ENCODE results near the gene RABEPK. TPM values are rescaled to one million over a fixed set of nuclear protein-coding genes. Genes with fewer than 3 reads are reported as not detected.
"Not testable (repeated sequence)": the region's sequence is repeated elsewhere in the genome, so short reads cannot be mapped to it uniquely, and the experiment has no call there.

The RABEPK gene
- total and polyA plus RNA-seq, 5 donors: 8.8 to 12.7 (median 11.7) TPM

DNA sequence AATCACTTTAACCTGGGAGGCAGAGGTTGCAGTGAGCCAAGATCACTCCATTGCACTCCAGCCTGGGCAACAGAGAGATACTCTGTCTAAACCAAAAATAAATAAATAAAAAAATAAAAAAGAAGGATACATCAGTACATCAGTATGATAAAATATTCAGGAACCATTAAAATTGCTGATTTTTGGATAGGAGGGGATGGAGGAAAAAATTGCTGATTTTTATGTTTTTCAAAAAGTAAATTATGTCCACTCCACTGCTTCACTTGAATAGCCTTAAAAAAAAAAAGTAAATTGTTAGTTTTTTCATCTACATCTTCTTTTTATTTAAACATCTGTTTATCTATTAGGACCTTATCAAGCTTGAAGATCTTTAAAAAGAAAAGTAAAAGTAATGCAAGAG, 53.9 kb downstream of the RABEPK start:
- intact Hi-C loops (cut with DNase I): loop anchor here in 1 of 4 donors (10.0 kb wide), 1 partner anchor 121 kb away; no protein-coding TSS in a partner anchor
- no peak for ATAC-seq

DNA sequence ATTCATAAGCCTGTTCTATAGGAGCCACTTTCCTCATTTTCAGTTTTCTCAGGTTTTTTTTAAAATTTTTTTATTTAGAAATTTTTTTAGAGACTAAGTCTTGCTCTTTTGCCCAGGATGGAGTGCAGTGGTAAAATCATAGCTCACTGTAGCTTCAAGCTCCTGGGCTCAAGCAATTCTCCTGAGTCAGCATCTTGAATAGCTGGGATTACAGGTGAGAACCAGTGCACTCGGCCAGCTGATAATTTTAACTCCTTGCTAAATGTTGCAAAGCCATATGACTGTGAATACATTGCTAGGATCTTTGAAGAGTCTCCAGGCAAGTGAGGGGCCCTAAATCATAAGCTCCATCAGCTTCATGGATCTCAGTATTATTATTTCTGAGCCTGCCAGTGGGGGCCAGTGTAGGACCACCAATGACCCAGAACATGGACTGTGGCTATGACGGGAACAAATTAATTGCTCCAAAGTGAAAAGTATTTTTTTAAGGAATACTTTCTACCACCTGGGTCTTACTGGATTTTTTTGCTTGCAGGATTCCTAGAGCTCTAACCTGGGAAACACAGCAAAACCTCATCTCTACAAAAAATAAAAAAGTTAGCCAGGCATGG, 55.5 kb downstream of the RABEPK start:
- Histone ChIP-seq H3K4me1 (ENCODE audit: control insufficient read depth, insufficient read depth, low read length) (no peaks in the 10 kb centered on the region), H3K27ac (ENCODE audit: low read length) (no peak overlapping the region), H3K4me3 (ENCODE audit: low read length) (no peak overlapping the region), H3K27me3 (ENCODE audit: control insufficient read depth, insufficient read depth) (no peaks in the 10 kb centered on the region), H3K9me3 (ENCODE audit: control insufficient read depth, low read length) (no peaks in the 10 kb centered on the region)
- 22% methylated on average over 2 of the region's 2 CpGs for WGBS
- DNase-seq (no peak), ATAC-seq (peak in 1 of 2 donors; percentile 36)
- intact Hi-C loops (cut with DNase I): loop anchor here in 2 of 4 donors (5.0 to 10.0 kb wide), 2 partner anchors 116 to 119 kb away; no protein-coding TSS in a partner anchor

More for the DNA sequence above, 53.9 kb downstream of the RABEPK start:
- no peak overlapping the region for H3K4me3 ChIP-seq (ENCODE audit: low read length)
- no peak for DNase-seq
- H3K9me3 ChIP-seq (ENCODE audit: control insufficient read depth, low read length): no peaks in the 10 kb centered on the region
- H3K27ac ChIP-seq (ENCODE audit: low read length): no peak overlapping the region
- H3K27me3 ChIP-seq (ENCODE audit: control insufficient read depth, insufficient read depth): no peaks in the 10 kb centered on the region
- H3K4me1 ChIP-seq (ENCODE audit: control insufficient read depth, insufficient read depth, low read length): no peaks in the 10 kb centered on the region

DNA sequence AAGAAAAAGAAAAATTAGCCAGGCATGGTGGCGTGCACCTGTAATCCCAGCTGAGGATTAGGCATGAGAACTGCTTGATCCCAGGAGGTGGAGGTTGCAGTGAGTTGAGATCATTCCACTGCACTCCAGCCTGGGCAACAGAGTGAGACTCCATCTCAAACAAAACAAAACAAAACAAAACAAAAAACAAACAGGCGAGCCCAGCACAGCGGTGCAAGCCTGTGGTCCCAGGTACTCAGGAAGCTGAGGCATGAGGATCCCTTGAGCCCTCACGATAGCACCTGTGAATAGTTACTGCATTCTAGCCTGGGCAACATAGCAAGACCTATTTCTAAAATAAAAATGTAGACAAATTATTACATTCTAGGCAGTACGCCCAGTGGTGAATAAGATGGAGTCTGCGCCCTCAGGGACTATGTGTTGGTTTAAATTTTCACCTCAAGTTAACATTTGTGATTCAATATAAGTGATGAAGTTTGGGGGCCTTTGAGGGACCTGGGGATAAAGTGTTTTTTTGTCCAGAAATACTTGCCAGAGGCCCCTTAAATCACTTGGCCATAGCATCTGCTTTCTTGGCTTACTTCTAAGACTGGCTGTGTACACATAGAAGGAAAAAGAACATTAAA, 57.9 kb downstream of the RABEPK start:
- H3K27ac ChIP-seq (ENCODE audit: low read length): no peak overlapping the region
- DNase-seq (no peak), ATAC-seq (no peak)
- WGBS: 89% methylated on average over 6 of the region's 6 CpGs
- H3K27me3 ChIP-seq (ENCODE audit: control insufficient read depth, insufficient read depth): no peaks in the 10 kb centered on the region
- no peaks in the 10 kb centered on the region for H3K9me3 ChIP-seq (ENCODE audit: control insufficient read depth, low read length)
- intact Hi-C loops (cut with DNase I): loop anchor here in 2 of 4 donors (5.0 to 10.0 kb wide), 2 partner anchors 114 to 117 kb away; no protein-coding TSS in a partner anchor
- H3K4me3 ChIP-seq (ENCODE audit: low read length): no peak overlapping the region
- no peaks in the 10 kb centered on the region for H3K4me1 ChIP-seq (ENCODE audit: control insufficient read depth, insufficient read depth, low read length)

DNA sequence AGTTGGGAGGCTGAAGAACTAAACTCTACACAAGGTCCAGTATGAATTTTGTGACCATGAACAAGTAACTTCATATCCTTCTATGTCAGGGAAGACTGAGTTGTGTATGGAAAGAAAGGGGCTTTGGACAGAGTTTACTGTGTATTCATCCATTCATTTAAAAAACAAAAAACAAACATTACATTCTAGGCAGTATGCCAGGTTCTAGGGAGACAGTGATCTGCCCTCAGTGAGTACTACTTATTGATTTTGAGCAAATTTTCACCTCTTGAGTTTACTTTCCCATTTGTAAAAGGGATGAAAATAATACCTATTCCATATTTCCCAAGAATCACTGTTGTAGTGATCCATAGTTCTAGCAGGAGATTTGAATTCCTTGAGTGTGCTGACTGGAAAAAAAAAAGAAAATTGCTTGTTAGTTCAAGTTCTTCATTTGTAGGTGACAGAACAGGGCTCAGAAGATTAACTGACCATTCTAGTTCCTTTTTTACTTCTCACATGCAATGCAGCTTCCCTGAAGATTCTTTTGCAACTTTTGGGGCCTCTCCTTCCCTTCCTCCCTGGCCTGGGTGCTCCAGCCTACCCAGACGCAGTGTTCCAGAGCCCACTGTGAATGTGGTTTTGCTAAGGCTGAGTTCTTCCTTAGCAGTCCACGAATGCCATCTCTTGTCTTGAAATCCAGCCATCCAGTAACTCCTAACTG, 58.6 kb downstream of the RABEPK start:
- Histone ChIP-seq H3K4me1 (ENCODE audit: control insufficient read depth, insufficient read depth, low read length) (peaks cover 3% of the 10 kb centered on the region), H3K27ac (ENCODE audit: low read length) (no peak overlapping the region), H3K9me3 (ENCODE audit: control insufficient read depth, low read length) (no peaks in the 10 kb centered on the region), H3K27me3 (ENCODE audit: control insufficient read depth, insufficient read depth) (no peaks in the 10 kb centered on the region), H3K4me3 (ENCODE audit: low read length) (no peak overlapping the region)
- DNase-seq: no peak
- 57% methylated on average over 2 of the region's 2 CpGs for WGBS
- no peak for ATAC-seq
- intact Hi-C loops (cut with DNase I): loop anchor here in 2 of 4 donors (5.0 to 10.0 kb wide), 2 partner anchors 113 to 116 kb away; no protein-coding TSS in a partner anchor

DNA sequence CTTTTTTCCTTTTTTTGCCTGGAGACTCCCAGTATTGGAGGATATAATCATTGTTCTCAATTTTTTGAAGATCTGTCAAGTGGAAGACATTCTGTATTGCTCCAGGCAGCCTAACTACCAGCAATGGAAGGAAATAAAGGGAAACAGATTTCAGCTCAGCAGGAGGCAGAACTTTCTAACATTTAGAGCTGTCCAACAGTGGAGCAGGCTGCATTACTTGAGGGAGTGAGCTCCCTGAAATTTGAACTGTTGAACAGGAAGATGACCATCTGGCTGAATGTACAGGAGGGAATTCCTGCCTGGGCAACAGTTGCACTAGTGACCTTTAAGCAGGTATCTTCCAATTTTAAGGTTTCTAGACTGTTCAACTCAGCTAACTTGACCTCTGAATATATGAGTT, 60.2 kb downstream of the RABEPK start:
- Histone ChIP-seq H3K27ac (ENCODE audit: low read length) (no peak overlapping the region), H3K27me3 (ENCODE audit: control insufficient read depth, insufficient read depth) (no peaks in the 10 kb centered on the region), H3K4me1 (ENCODE audit: control insufficient read depth, insufficient read depth, low read length) (peaks cover 3% of the 10 kb centered on the region), H3K4me3 (ENCODE audit: low read length) (no peak overlapping the region), H3K9me3 (ENCODE audit: control insufficient read depth, low read length) (no peaks in the 10 kb centered on the region)
- no peak for DNase-seq
- intact Hi-C loops (cut with DNase I): no loop called here
- ATAC-seq: no peak

DNA sequence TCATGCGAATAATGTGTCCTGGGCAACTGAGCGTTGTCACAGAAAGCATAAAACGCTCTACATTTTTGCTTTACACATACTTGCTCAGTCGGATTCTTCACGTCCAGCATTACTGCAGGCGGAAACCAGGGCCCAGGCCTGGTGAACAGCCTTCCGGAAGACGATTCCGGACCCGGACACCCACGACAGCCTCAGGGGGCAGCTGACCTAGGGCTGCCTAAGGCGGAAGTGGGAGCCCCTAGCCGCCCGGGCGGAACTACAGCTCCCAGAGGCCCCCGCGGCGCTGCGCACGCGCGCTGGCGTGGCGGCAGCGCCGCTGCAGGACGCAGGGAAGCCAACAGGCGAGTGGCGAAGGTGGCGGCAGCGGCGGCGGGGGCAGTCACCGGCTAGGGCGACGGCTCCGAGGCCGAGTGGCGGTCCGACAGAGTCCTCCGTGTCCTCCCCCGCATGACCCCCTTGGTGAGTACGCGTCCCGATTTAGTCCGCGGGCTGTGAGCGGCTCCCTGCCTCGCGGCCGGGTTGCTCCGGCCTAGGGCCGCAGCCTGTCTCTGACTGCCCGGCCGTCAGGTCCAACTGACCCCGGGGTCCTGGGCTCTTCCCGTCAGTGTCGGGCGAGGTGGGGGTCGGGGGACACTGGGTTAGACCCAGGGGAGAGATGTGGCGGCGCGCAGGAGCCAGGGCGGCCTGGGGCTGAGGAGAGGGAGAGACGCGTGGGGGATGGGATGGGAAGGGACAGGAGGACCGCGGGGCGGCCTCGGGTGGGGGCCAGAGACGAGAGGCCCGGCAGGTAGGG, 61.4 kb downstream of the RABEPK start, which contains the start of gene GAPVD1:
GAPVD1 (plus strand) TSS at position 326 of the 793 bp plus-strand sequence. CDS start 37,096 bp downstream, outside the sequence.
- DNase-seq (peak; percentile 90 to 96 (median 96)), ATAC-seq (peak; percentile 99 to 100)
- Histone ChIP-seq H3K4me1 (ENCODE audit: control insufficient read depth, insufficient read depth, low read length) (peaks cover 3% of the 10 kb centered on the region), H3K4me3 (ENCODE audit: low read length) (peak within 1 kb of the TSS; percentile 71), H3K27ac (ENCODE audit: low read length) (peak within 1 kb of the TSS; percentile 65), H3K27me3 (ENCODE audit: control insufficient read depth, insufficient read depth) (no peaks in the 10 kb centered on the region), H3K9me3 (ENCODE audit: control insufficient read depth, low read length) (no peaks in the 10 kb centered on the region)
- intact Hi-C loops (cut with DNase I): no loop called here
- 2% methylated on average over 72 of the region's 72 CpGs for WGBS

DNA sequence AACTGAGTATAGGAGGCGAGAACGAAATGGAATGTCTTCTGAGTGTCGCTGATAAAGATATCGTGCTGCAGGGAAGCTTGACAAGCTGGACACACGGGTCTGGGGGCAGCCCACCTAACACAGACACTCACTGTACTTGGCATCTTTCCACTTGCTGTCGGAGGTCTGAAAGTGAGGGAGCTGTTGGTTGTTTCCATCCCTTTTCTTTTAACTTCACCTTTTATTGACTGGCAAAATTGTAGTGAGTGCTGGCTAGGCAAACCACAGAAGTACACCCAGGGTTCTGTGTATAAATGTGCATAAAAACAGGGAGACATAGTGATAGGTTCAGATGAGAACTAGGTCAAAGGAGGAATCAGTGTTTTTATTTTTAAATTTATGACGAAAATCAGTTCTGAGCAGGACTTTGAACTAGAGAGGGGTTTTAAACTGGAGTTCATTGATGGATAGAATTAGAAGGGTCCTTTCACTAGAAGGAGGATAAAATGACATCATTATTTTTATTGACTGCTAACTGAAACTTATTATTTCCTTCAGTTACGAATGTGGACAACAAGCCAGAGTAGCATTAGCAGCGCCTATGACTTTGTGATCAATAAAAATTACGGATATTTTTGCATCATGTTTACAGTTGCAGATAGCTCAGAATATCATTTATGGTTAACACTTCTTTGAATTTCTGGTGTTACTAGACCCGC, 62.1 kb downstream of the RABEPK start:
- Histone ChIP-seq H3K27me3 (ENCODE audit: control insufficient read depth, insufficient read depth) (no peaks in the 10 kb centered on the region), H3K9me3 (ENCODE audit: control insufficient read depth, low read length) (no peaks in the 10 kb centered on the region), H3K27ac (ENCODE audit: low read length) (peak overlapping the region; percentile 31), H3K4me3 (ENCODE audit: low read length) (peak overlapping the region; percentile 71), H3K4me1 (ENCODE audit: control insufficient read depth, insufficient read depth, low read length) (peaks cover 3% of the 10 kb centered on the region)
- 21% methylated on average over 11 of the region's 11 CpGs for WGBS
- intact Hi-C loops (cut with DNase I): no loop called here
- ATAC-seq: no peak
- no peak for DNase-seq

DNA sequence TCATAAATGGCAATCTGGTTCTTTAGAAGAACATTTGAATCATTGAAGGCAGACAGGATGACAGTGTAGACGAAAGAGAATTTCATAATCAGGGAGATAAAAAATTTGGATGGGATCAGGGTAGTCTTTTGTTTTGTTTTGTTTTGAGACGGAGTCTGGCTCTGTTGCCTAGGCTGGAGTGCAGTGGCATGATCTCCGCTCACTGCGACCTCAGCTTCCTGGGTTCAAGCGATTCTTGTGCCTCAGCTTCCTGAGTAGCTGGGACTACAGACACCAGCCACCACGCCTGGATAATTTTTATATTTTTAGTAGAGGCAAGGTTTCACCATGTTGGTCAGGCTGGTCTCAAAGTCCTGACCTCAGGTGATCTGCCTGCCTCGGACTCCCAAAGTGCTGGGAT, 63.7 kb downstream of the RABEPK start:
- H3K27ac ChIP-seq (ENCODE audit: low read length); H3K4me1 ChIP-seq (ENCODE audit: control insufficient read depth, insufficient read depth, low read length); intact Hi-C loops (cut with DNase I); ATAC-seq; H3K27me3 ChIP-seq (ENCODE audit: control insufficient read depth, insufficient read depth); DNase-seq; H3K4me3 ChIP-seq (ENCODE audit: low read length); H3K9me3 ChIP-seq (ENCODE audit: control insufficient read depth, low read length): not testable (repeated sequence)
- 68% methylated on average over 7 of the region's 7 CpGs for WGBS

DNA sequence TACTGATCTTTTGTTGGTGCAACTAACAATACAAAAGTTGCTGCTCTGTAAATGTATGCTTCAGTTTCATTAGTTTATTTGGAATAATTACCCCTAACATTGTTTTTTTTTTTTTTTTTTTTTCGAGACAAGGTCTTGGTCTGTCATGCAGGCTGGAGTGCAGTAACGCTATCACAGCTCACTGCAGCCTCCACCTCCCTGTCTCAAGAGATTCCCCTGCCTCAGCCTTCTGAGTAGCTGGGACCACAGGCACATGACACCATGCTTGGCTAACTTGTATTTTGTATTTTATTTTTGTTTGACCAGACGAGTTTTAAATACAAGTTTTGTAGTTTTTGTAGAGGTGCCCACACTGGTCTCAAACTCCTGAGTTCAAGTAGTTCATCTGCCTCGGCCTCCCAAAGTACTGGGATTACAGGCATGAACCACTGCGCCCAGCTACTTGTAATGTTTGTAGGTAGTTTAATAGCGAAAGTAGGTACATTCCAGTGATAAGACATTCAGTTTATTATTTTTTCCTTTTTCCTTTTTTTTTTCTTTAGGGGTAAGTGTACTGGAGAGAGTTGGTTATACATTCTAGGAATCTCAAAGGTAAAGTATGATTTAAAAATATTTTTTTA, 68.2 kb downstream of the RABEPK start:
- intact Hi-C loops (cut with DNase I): no loop called here
- Histone ChIP-seq H3K4me1 (ENCODE audit: control insufficient read depth, insufficient read depth, low read length) (peaks cover 4% of the 10 kb centered on the region), H3K9me3 (ENCODE audit: control insufficient read depth, low read length) (no peaks in the 10 kb centered on the region), H3K27me3 (ENCODE audit: control insufficient read depth, insufficient read depth) (no peaks in the 10 kb centered on the region), H3K4me3 (ENCODE audit: low read length) (no peak overlapping the region), H3K27ac (ENCODE audit: low read length) (no peak overlapping the region)
- ATAC-seq (peak in 1 of 2 donors; percentile 44), DNase-seq (no peak)
- 53% methylated on average over 6 of the region's 6 CpGs for WGBS

DNA sequence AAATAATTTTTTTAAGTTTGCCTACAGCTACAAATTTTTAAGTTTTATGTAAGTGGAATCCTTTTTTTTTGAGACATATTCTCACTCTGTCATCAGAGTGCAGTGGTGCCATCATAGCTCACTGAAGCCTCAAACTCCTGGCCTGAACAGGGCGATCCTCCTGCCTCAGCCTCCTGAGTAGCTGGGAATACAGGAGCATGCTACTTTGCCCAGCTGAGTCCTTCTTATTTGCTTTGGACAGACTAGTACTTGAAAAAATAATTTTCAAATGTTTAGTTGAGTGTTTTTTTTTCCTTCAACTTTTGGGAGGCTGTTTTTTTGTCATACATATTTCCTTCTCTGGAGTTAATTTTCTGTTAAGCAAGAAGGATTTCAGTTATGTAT, 68.7 kb downstream of the RABEPK start:
- H3K4me3 ChIP-seq (ENCODE audit: low read length): no peak overlapping the region
- DNase-seq (no peak), ATAC-seq (no peak)
- intact Hi-C loops (cut with DNase I): no loop called here
- no peaks in the 10 kb centered on the region for H3K9me3 ChIP-seq (ENCODE audit: control insufficient read depth, low read length)
- H3K27me3 ChIP-seq (ENCODE audit: control insufficient read depth, insufficient read depth): no peaks in the 10 kb centered on the region
- peaks cover 2% of the 10 kb centered on the region for H3K4me1 ChIP-seq (ENCODE audit: control insufficient read depth, insufficient read depth, low read length)
- 82% methylated on average over 1 of the region's 1 CpG for WGBS
- no peak overlapping the region for H3K27ac ChIP-seq (ENCODE audit: low read length)

Measured in right cardiac atrium (tissue), 5 donors.